Measurements from ENCODE around the gene DDC.
"Not testable (repeated sequence)": the region's sequence is repeated elsewhere in the genome, so short reads cannot be mapped to it uniquely, and the experiment has no call there.

Gene DDC

DNA sequence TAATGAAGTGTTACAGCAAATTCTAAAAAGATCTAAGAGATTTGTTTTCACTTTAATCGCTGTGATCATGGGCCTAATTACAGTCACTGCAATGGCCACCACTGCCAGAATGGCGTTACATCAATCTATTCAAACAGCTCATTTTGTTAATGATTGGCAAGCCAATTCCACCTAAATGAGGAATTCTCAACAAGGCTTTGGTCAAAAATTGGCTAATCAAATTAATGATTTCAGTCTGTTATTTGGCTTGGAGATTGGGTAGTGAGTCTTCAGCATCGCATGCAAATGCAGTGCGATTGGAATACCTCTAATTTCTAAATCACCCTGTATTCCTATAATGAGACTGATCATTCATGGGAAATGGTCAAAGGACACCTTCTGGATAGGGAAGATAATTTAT, 17.1 kb upstream of the DDC start:
- H3K27me3 Mint-ChIP-seq = peaks cover 29 to 32% of the 10 kb centered on the region in 2 donors
- H3K27ac Mint-ChIP-seq; DNase-seq; ATAC-seq (replicated peaks); H3K4me3 Mint-ChIP-seq; H3K4me1 Mint-ChIP-seq (ENCODE audit: low read depth in 2 of 2); H3K36me3 Mint-ChIP-seq (ENCODE audit: insufficient read depth); H3K9me3 Mint-ChIP-seq: not testable (repeated sequence)

DNA sequence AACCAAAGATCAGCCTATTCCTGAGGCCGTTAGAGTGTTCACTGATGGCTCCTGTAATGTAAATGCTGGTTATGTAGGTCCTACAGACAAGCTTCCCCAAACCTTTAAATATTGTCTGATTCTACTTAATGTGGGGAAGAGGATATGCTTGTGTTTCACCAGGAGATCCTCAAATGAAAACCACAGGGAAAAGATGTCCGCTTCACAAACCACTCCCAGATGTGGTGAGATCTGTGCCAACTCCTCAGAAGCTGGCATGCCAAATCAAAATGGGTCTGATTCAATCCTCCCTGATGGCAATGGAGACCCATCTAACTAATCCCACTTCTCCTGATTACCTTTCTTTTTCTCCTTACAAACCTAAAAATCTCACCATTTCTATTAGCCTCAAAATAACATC, 15.5 kb upstream of the DDC start:
- not testable (repeated sequence) for H3K4me1 Mint-ChIP-seq (ENCODE audit: low read depth in 2 of 2); DNase-seq; H3K4me3 Mint-ChIP-seq; H3K9me3 Mint-ChIP-seq; H3K36me3 Mint-ChIP-seq (ENCODE audit: insufficient read depth); H3K27ac Mint-ChIP-seq; ATAC-seq (replicated peaks)
- peaks cover 29 to 38% of the 10 kb centered on the region in 2 donors for H3K27me3 Mint-ChIP-seq

DNA sequence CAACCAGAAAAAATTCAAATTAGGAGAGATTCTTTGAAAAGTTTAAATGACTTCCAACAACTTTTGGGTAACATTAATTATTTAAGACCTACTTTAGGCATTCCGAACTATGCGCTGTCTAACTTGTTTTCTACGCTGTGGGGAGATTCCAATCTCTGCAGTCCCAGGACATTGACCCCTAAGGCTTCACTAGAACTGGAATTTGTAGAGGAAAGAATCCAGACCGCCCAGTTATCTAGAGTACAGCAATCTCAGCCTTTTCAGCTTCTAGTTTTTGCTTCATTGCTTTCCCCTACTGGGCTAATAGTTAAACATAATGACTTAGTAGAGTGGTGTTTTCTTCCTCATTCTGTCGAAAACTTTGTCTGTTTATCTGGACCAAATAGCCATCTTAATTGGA, 14.9 kb upstream of the DDC start:
- H3K9me3 Mint-ChIP-seq = peaks cover 2 to 12% of the 10 kb centered on the region in 2 donors
- peaks cover 0 to 2% of the 10 kb centered on the region in 2 donors for H3K4me1 Mint-ChIP-seq (ENCODE audit: low read depth in 2 of 2)
- no peaks in the 10 kb centered on the region for H3K36me3 Mint-ChIP-seq (ENCODE audit: insufficient read depth)
- no peak overlapping the region for H3K27ac Mint-ChIP-seq
- no peak for ATAC-seq (replicated peaks)
- H3K4me3 Mint-ChIP-seq = no peak overlapping the region
- H3K27me3 Mint-ChIP-seq = peaks cover 36 to 44% of the 10 kb centered on the region in 2 donors
- no peak for DNase-seq

DNA sequence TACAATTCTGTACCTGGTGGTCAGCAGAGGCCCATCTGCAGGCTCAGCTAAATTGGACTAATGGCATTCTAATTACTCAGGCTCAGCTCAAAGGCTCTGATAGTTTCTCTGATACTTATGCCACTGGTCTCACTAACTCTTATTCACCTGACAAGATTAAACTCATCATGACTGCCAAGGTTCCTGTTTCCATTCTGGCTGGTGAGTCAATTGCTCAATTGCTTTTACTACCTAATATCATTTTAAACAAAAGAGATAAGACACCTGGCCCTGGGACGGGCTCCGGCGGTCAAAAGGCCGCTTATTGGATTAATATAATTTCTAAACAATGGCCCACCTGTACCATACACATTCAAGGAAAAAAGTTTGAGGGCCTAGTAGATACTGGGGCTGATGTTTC, 12.9 kb upstream of the DDC start:
- H3K27me3 Mint-ChIP-seq = peaks cover 44 to 62% of the 10 kb centered on the region in 2 donors
- H3K9me3 Mint-ChIP-seq = peaks cover 2 to 12% of the 10 kb centered on the region in 2 donors
- not testable (repeated sequence) for H3K4me1 Mint-ChIP-seq (ENCODE audit: low read depth in 2 of 2); H3K27ac Mint-ChIP-seq; ATAC-seq (replicated peaks); DNase-seq; H3K36me3 Mint-ChIP-seq (ENCODE audit: insufficient read depth); H3K4me3 Mint-ChIP-seq

DNA sequence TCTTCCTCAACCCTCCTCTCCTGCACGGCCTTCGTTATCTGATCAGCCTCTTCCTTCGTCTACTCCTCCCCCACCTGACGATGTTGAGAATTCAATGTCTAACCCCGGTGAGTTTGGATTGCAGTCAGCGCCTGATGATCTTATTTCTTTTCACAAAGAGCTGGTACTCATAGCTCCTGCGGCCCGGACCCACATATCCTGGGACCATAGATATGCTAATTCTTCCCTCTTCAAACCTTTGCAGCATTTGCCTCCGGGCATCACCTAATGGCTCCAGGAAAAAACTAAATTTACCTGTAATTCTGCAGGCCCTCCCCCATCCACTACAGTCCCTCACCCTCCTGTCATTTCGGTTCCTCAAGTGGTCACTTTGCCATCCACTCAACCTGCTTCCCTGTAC, 12.4 kb upstream of the DDC start:
- H3K4me1 Mint-ChIP-seq (ENCODE audit: low read depth in 2 of 2) = peaks cover 0 to 2% of the 10 kb centered on the region in 2 donors
- DNase-seq (no peak), ATAC-seq (replicated peaks) (no peak)
- H3K4me3 Mint-ChIP-seq = no peak overlapping the region
- H3K9me3 Mint-ChIP-seq = peaks cover under 1 to 12% of the 10 kb centered on the region in 2 donors
- H3K27ac Mint-ChIP-seq = no peak overlapping the region
- no peaks in the 10 kb centered on the region for H3K36me3 Mint-ChIP-seq (ENCODE audit: insufficient read depth)
- H3K27me3 Mint-ChIP-seq = peaks cover 44 to 62% of the 10 kb centered on the region in 2 donors

DNA sequence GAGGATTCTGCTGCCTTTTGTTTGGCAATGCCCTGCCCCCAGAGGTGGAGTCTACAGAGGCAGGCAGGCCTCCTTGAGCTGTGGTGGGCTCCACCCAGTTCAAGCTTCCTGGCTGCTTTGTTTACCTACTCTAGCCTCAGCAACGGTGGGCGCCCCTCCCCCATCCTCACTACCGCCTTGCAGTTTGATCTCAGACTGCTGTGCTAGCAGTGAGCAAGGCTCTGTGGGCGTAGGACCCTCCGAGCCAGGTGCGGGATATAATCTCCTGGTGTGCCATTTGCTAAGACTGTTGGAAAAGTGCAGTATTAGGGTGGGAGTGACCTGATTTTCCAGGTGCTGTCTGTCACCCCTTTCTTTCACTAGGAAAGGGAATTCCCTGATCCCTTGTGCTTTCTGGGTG, 11.2 kb upstream of the DDC start:
- not testable (repeated sequence) for ATAC-seq (replicated peaks); H3K27ac Mint-ChIP-seq; H3K36me3 Mint-ChIP-seq (ENCODE audit: insufficient read depth); H3K4me3 Mint-ChIP-seq; DNase-seq; H3K4me1 Mint-ChIP-seq (ENCODE audit: low read depth in 2 of 2)
- H3K27me3 Mint-ChIP-seq = peaks cover 44 to 61% of the 10 kb centered on the region in 2 donors
- peaks cover 0 to 12% of the 10 kb centered on the region in 2 donors for H3K9me3 Mint-ChIP-seq

DNA sequence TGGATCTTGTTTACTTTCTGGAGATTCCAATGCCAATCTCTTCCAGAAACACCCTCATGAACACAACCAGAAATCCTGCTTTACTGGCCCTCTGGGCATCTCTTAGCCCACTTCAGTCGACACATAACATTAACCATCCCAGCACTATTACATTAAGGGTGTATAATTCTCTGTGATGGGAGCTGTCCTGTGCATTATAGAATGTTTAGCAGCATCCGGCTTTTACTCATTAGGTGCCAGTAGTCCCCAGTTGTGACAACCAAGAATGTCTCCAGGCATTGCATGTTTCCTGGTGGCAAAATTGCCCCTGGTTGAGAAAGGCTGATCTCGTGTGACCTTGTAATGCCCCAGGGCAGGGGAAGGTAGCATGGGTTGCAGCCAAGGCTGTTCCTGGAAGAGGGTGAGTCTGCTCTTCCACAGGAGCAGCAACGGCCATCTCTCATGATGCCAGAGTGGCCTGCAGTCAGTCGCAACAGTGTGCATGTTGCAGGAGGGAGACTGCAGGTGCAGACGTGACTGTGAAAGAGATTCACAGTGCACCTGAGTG, 2.6 kb upstream of the DDC start:
- Mint-ChIP-seq H3K27ac (no peak overlapping the region), H3K9me3 (no peaks in the 10 kb centered on the region), H3K4me1 (ENCODE audit: low read depth in 2 of 2) (no peaks in the 10 kb centered on the region), H3K4me3 (no peak overlapping the region), H3K27me3 (peaks cover 25 to 40% of the 10 kb centered on the region in 2 donors), H3K36me3 (ENCODE audit: insufficient read depth) (no peaks in the 10 kb centered on the region)
- DNase-seq (no peak), ATAC-seq (replicated peaks) (no peak)

DNA sequence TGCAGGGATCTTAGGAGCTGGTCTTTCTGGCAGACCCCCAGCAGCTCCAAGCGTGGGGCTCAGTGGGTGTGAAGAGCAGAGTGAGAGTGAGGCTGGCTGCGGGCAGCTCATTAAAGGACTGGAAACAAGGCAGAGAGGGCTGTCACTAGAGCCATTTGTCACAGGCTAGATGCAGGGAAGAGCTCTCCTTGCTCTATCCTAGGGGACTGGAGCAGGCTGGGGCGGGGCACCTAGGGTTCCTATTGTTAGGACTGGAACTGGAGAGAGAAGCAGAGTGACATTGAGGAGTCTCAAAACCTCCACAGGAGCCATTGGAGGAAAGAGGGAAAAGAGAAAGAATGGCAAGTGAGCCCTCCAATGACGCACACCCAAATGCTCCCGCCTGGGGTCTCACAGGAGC, 772 bp upstream of the DDC start:
- Mint-ChIP-seq H3K27ac (no peak overlapping the region), H3K4me1 (ENCODE audit: low read depth in 2 of 2) (no peaks in the 10 kb centered on the region), H3K27me3 (peaks cover 25 to 51% of the 10 kb centered on the region in 2 donors), H3K9me3 (no peaks in the 10 kb centered on the region), H3K4me3 (no peak overlapping the region), H3K36me3 (ENCODE audit: insufficient read depth) (no peaks in the 10 kb centered on the region)
- ATAC-seq (replicated peaks) (no peak), DNase-seq (no peak)

DNA sequence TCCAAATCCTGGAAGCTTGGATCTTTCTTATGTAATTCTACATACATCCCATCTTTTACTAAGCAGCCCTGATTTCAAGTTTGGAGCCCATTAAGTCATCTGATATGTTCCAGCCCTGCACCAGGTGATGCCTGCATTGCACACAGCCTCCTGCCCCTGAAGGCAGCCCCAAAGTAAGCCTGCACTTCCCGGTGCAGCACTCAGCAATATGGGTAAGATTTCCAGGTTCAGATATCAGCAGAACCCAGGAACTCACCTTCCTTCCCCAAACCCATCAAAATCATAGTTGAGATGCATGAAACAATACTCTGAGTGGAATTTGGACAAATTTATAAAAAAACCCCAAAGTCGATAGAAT, 333 bp upstream of the DDC start:
- Mint-ChIP-seq H3K36me3 (ENCODE audit: insufficient read depth) (no peaks in the 10 kb centered on the region), H3K4me1 (ENCODE audit: low read depth in 2 of 2) (no peaks in the 10 kb centered on the region), H3K27ac (no peak overlapping the region), H3K27me3 (peaks cover 25 to 56% of the 10 kb centered on the region in 2 donors), H3K4me3 (no peak overlapping the region), H3K9me3 (no peaks in the 10 kb centered on the region)
- DNase-seq (no peak), ATAC-seq (replicated peaks) (no peak)

DNA sequence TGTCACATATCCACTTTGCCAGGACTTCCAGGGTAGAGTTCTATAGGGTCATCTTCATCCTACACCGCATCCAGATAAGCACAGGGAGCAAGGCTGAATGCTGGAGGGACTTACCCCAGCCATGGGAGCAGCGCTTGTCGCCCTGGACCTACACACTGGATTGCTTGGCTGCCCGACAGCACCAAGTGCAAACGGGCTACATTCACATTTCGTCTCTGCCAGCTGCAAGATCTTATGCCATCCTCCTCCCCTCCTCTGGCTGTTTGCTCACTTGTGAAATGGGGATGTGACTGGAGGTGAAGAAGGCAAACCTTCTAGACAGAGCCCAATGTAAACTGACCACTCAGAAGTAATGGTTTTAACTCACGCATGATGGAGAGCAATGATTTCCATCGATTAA, 1.0 kb downstream of the DDC start:
- H3K27me3 Mint-ChIP-seq = peaks cover 28 to 67% of the 10 kb centered on the region in 2 donors
- no peaks in the 10 kb centered on the region for H3K9me3 Mint-ChIP-seq
- no peaks in the 10 kb centered on the region for H3K36me3 Mint-ChIP-seq (ENCODE audit: insufficient read depth)
- ATAC-seq (replicated peaks) = no peak
- no peak for DNase-seq
- H3K4me3 Mint-ChIP-seq = no peak overlapping the region
- no peaks in the 10 kb centered on the region for H3K4me1 Mint-ChIP-seq (ENCODE audit: low read depth in 2 of 2)
- H3K27ac Mint-ChIP-seq = no peak overlapping the region

DNA sequence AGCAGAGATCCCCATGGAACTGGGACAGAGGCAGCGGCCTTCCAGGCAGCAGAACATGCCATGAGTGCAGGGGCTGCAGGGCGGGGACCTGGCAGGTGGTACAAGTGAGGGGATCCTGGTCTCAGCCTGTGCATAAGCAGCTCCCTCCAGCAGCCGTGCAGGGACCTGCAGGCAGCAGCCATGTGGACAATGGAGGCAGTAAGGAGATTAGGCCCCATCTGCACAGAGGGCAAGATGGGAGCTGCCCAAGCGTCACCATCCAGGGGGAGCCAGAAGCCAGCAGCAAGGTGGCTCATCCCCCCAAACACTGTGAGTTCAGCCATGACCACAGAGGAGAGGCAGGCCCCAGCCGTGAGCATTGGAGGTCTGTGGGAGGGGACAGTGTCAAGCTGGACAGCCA, 3.1 kb downstream of the DDC start:
- no peak for DNase-seq
- H3K4me1 Mint-ChIP-seq (ENCODE audit: low read depth in 2 of 2) = no peaks in the 10 kb centered on the region
- ATAC-seq (replicated peaks) = no peak
- H3K4me3 Mint-ChIP-seq = no peak overlapping the region
- no peaks in the 10 kb centered on the region for H3K36me3 Mint-ChIP-seq (ENCODE audit: insufficient read depth)
- H3K27ac Mint-ChIP-seq = no peak overlapping the region
- no peaks in the 10 kb centered on the region for H3K9me3 Mint-ChIP-seq
- H3K27me3 Mint-ChIP-seq = peaks cover 44 to 80% of the 10 kb centered on the region in 2 donors

DNA sequence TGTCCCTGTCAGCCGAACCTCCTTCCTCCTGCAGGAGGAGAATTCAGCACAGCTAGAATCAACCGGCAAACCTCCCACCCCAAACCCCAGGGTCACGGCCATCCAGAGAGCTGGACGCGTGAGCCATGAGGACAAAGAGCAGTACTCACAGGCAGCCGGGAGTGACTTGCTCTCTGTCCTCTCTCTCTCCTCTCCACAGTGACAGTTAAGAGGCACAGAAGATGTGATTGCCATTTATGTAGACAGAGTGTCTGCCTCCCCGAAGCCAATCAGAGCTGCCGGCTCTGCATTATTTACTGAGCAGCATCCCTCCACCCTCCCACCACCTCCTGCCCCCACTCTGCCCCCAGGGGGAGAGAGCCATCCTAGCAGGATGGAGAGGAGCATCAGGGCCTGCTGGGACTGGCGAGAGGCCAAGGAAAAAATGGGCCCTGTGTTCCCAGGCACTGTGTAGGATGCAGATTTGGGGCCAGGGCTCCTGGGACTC, 4.3 kb downstream of the DDC start:
- no peak overlapping the region for H3K4me3 Mint-ChIP-seq
- H3K27me3 Mint-ChIP-seq = peaks cover 53 to 82% of the 10 kb centered on the region in 2 donors
- DNase-seq (no peak), ATAC-seq (replicated peaks) (no peak)
- no peak overlapping the region for H3K27ac Mint-ChIP-seq
- no peaks in the 10 kb centered on the region for H3K4me1 Mint-ChIP-seq (ENCODE audit: low read depth in 2 of 2)
- H3K36me3 Mint-ChIP-seq (ENCODE audit: insufficient read depth) = no peaks in the 10 kb centered on the region
- H3K9me3 Mint-ChIP-seq = no peaks in the 10 kb centered on the region

DNA sequence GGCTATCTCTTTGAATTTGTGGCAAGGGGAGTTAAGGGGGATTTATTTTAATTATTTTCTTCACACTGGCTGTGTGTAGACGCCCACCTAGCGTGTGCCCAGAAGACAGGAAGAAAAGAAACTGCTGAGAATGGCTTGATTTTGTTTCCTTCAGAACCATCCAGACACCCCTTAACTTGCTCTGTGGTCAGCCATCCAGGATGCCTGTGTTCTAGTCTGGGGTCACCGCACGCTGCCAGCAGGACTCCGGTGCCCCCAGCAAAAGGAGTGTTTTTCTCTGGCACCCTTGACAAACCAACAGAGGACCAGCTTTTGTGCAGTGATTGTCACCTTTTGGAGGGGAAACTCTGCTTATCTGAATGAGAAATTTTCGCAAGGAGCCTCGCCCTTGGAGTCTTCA, 5.3 kb downstream of the DDC start:
- no peaks in the 10 kb centered on the region for H3K36me3 Mint-ChIP-seq (ENCODE audit: insufficient read depth)
- no peak for DNase-seq
- no peaks in the 10 kb centered on the region for H3K4me1 Mint-ChIP-seq (ENCODE audit: low read depth in 2 of 2)
- ATAC-seq (replicated peaks) = no peak
- no peak overlapping the region for H3K27ac Mint-ChIP-seq
- H3K9me3 Mint-ChIP-seq = no peaks in the 10 kb centered on the region
- H3K4me3 Mint-ChIP-seq = no peak overlapping the region
- H3K27me3 Mint-ChIP-seq = peaks cover 53 to 82% of the 10 kb centered on the region in 2 donors

DNA sequence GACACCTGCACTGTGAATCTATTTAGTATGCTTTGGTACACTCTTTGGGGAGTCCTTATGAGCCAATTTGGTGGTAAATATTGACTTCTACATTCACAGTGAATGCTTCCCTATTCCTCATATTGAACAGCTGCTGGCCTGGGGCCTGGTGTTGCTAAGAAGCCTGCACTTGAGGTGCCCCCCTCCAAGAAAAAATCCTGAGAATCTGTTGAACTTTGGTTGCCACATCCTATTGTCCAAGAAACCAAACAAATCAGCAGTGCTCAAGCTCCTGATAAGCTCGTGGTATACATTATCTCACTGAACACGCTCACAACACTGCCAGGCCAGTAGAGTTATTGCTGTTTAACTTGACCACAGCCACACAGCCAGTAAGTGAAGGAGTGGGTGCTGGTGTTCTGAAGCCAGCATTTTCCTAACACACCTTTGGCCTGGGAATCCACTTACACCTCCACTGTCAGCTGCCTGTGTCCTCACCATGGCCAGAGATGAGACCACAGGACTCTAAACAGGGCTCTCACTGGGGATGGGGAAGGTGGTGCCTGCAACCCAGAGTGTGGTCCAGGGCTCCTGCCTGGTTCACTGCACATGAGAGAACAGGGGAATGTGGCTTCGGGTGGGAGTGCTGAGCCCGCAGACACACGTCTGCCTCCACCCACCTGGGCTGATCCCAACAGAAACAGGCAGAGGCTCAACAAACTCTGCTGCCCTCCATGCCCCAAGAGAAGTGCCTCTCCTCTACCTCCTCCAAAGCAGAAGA, 6.7 kb downstream of the DDC start:
- Mint-ChIP-seq H3K27me3 (peaks cover 47 to 75% of the 10 kb centered on the region in 2 donors), H3K27ac (no peak overlapping the region), H3K4me1 (ENCODE audit: low read depth in 2 of 2) (no peaks in the 10 kb centered on the region), H3K4me3 (no peak overlapping the region), H3K36me3 (ENCODE audit: insufficient read depth) (no peaks in the 10 kb centered on the region), H3K9me3 (no peaks in the 10 kb centered on the region)
- ATAC-seq (replicated peaks) (no peak), DNase-seq (no peak)

Measured in effector memory CD8-positive, alpha-beta T cell (primary cell).